ENCODE results near the gene GAS7. TPM values are rescaled to one million over a fixed set of nuclear protein-coding genes. Genes with fewer than 3 reads are reported as not detected.

Gene GAS7
- total RNA-seq, 1 donor from 2014 or later = 78.0 TPM

GRCh38 chr17:10196384-10196895 is 2.0 kb downstream of the GAS7 start:
- H3K9me3 ChIP-seq = peaks cover 8 to 17% of the 10 kb centered on the region in 2 donors
- H3K4me3 ChIP-seq = no peak overlapping the region
- intact Hi-C loops (cut with DNase I) = no loop called here
- no peak for DNase-seq (ENCODE audit: low spot score in 2 of 2)
- no peaks in the 10 kb centered on the region for H3K36me3 ChIP-seq
- H3K4me1 ChIP-seq = no peaks in the 10 kb centered on the region
- peaks cover 4% of the 10 kb centered on the region for H3K27me3 ChIP-seq
- no peak overlapping the region for H3K27ac ChIP-seq
- TF ChIP-seq, protein P1, sequence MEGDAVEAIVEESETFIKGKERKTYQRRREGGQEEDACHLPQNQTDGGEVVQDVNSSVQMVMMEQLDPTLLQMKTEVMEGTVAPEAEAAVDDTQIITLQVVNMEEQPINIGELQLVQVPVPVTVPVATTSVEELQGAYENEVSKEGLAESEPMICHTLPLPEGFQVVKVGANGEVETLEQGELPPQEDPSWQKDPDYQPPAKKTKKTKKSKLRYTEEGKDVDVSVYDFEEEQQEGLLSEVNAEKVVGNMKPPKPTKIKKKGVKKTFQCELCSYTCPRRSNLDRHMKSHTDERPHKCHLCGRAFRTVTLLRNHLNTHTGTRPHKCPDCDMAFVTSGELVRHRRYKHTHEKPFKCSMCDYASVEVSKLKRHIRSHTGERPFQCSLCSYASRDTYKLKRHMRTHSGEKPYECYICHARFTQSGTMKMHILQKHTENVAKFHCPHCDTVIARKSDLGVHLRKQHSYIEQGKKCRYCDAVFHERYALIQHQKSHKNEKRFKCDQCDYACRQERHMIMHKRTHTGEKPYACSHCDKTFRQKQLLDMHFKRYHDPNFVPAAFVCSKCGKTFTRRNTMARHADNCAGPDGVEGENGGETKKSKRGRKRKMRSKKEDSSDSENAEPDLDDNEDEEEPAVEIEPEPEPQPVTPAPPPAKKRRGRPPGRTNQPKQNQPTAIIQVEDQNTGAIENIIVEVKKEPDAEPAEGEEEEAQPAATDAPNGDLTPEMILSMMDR (IDR thresholded peaks at IDR 0.05) = no peak

DNA sequence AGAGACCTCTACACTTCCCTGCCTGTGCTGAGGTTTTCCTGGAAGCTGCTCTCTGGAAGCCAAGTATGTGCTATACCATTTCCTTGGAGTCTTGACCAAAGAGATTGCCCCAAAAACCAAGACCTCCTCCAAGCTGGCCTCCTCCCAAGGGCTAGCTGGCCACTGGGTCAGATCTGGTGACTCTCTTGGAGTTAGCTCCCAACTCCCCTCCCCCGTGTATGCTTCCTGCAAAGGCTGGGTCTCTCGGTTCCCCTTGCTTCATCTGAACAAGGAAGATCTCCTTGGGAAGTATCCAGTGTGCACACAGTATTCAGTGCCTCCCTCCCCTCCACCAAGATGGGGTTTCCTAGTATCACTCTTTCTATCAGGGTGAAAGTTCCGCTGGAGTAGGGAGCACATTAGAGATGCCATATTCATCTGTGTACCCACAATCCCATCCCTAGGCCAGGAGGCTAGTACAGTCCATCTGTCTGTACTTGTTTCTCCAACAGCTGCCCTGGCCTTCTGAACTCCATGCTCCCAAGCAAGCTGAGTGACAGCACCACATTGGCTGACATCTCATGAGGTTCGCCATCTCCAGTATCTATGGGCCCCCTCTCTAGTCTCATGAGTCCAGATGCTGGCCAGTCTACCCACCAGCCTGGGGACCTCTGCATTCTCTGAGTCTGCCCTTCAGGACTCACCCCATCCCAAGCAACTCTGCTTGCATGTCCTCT is 3.2 kb downstream of the GAS7 start:
- DNase-seq (ENCODE audit: low spot score in 2 of 2) = no peak
- H3K9me3 ChIP-seq = peaks cover 8 to 17% of the 10 kb centered on the region in 2 donors
- intact Hi-C loops (cut with DNase I) = no loop called here
- no peaks in the 10 kb centered on the region for H3K36me3 ChIP-seq
- H3K27me3 ChIP-seq = peaks cover 4% of the 10 kb centered on the region
- no peak overlapping the region for H3K27ac ChIP-seq
- H3K4me1 ChIP-seq = no peaks in the 10 kb centered on the region
- TF ChIP-seq, protein P1 (IDR thresholded peaks at IDR 0.05) = no peak
- H3K4me3 ChIP-seq = no peak overlapping the region

DNA sequence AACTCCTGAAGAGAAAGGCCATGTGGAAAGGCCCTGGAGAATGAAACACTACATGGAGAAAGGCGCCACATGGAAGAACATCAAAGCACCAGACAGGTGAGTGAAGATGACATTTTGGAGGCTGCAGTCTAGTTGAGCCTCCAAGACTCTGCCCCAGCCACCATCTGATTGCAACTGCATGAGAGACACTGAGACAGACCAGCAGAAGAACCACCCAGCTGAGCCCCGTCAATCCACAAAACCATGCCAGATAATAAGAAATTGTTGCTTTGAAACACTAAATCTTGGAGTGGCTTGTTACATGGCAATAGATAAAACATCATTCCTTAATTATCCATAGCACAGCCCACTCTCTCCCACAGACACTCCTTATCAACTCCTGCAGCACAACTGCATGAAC is 4.8 kb downstream of the GAS7 start:
- Histone ChIP-seq H3K4me3 (no peak overlapping the region), H3K27me3 (peaks cover 4% of the 10 kb centered on the region), H3K36me3 (no peaks in the 10 kb centered on the region), H3K4me1 (no peaks in the 10 kb centered on the region), H3K27ac (no peak overlapping the region), H3K9me3 (peaks cover 8 to 17% of the 10 kb centered on the region in 2 donors)
- DNase-seq (ENCODE audit: low spot score in 2 of 2) = no peak
- TF ChIP-seq, protein P1 (IDR thresholded peaks at IDR 0.05) = no peak
- intact Hi-C loops (cut with DNase I) = no loop called here

DNA sequence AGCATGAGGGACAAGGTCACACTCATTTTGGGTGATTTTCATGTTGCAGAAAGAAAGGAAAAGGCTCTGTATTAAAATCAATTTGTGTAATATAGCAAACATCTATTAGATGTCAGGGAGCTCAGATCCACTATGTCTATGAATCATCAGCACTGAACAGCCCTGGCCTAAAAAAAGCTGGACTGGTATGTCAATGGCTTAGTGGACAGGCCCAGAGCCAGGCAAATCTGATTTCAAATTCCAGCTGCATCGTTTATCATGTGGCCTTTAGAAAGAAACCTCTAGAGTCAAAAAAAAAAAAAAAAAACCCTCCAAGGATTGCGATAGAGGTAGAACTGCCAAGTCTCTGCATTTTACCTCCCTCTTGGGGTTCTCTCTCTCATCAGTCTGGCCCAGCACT is 5.4 kb downstream of the GAS7 start:
- Histone ChIP-seq H3K36me3 (no peaks in the 10 kb centered on the region), H3K4me1 (no peaks in the 10 kb centered on the region), H3K27ac (no peak overlapping the region), H3K4me3 (no peak overlapping the region), H3K9me3 (peaks cover 8 to 17% of the 10 kb centered on the region in 2 donors), H3K27me3 (peaks cover 4% of the 10 kb centered on the region)
- DNase-seq (ENCODE audit: low spot score in 2 of 2) = no peak
- intact Hi-C loops (cut with DNase I) = no loop called here
- TF ChIP-seq, protein P1 (IDR thresholded peaks at IDR 0.05) = no peak

GRCh38 chr17:10192461-10192860 is 5.9 kb downstream of the GAS7 start:
- TF ChIP-seq, protein P1 (IDR thresholded peaks at IDR 0.05) = no peak
- DNase-seq (ENCODE audit: low spot score in 2 of 2) = no peak
- no peak overlapping the region for H3K4me3 ChIP-seq
- no peaks in the 10 kb centered on the region for H3K4me1 ChIP-seq
- peaks cover 8 to 17% of the 10 kb centered on the region in 2 donors for H3K9me3 ChIP-seq
- H3K27ac ChIP-seq = no peak overlapping the region
- no peaks in the 10 kb centered on the region for H3K27me3 ChIP-seq
- no peaks in the 10 kb centered on the region for H3K36me3 ChIP-seq
- intact Hi-C loops (cut with DNase I) = no loop called here

All from ascending aorta (tissue), 2 donors.